Colonic mucosa (tissue), 4 donors: ENCODE results near the gene MMP20. TPM values are rescaled to one million over a fixed set of nuclear protein-coding genes. Genes with fewer than 3 reads are reported as not detected.

Experiments used
- DNase-seq: peaks from one replicate; pipeline ENCODE4 v3.0.0-alpha.2; 2020
- H3K27ac ChIP-seq: fragments of 200-600 bp; one replicate; pipeline ENCODE4 v1.8.0; 2021
- H3K27me3 ChIP-seq: fragments of 200-600 bp; one replicate; pipeline ENCODE4 v1.8.0; 2021
- H3K36me3 ChIP-seq: fragments of 200-600 bp; one replicate; pipeline ENCODE4 v1.8.0; 2021
- H3K4me1 ChIP-seq: fragments of 200-600 bp; one replicate; pipeline ENCODE4 v1.8.0; 2021; ENCODE audit warnings: mild to moderate bottlenecking
- H3K4me3 ChIP-seq: fragments of 200-600 bp; one replicate; pipeline ENCODE4 v1.8.0; 2021
- H3K9ac ChIP-seq, 2 donors: one replicate each; pipeline ENCODE4 v1.7.0; 2013; ENCODE audit warnings: control low read depth in 2 of 2, low read depth in 2 of 2, low read length in 2 of 2
- H3K9me3 ChIP-seq: fragments of 200-600 bp; one replicate; pipeline ENCODE4 v1.8.0; 2021
- intact Hi-C: fragments of 100-400 bp; cut with DNase I; formaldehyde crosslinking; loops from one replicate; pipeline ENCODE4 v1.14.1; 2022
- total RNA-seq, 2 donors: library from RNA; stranded (reverse); fragmentation: NEBNext Ultra II Directional in 1 of 2; extraction: Animal tissue kit (Norgen Biotek cat#: 25700) in 1 of 2; gene quantifications; one replicate each; pipeline ENCODE4 v1.2.1, GENCODE V29; 2021
- TF ChIP-seq, protein P1 (sequence below): fragments of 200-600 bp; IDR thresholded peaks from one replicate; pipeline ENCODE4 v1.8.0; 2022; ENCODE audit warnings: antibody characterized with exemption, mild to moderate bottlenecking
- donor health status: healthy.
- donor health status: DM: no; HTN: no; CAD: no.
- donor health status: DM: no; HTN: no; CAD: no.

Gene MMP20
- total RNA-seq, 2 donors from 2014 or later: not detected

DNA sequence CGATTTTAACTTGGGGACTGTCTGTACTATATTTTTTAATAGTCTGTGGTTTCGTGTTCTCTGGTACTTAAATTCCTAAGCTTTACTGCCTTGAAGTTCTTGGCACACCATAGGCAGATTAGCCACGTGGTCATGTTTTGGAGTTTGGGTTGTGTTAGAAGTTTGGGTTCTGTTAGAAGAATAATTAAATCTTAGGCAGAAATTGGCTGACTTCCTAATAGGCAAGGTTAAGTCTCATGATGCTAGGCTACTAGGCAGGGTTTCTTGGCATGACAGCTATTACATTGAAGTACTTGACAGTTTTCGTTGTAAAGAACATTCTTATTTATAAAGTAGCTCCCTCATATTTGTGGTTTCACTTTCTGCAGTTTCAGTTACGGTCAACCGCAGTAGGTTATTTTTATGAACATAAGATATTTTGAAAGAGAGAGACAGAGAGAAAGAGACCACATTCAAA lies 64.5 kb downstream of the MMP20 start:
- no peaks in the 10 kb centered on the region for H3K27me3 ChIP-seq
- DNase-seq: no peak
- H3K4me3 ChIP-seq: no peak overlapping the region
- H3K4me1 ChIP-seq: peaks cover 6% of the 10 kb centered on the region
- TF ChIP-seq, protein P1, sequence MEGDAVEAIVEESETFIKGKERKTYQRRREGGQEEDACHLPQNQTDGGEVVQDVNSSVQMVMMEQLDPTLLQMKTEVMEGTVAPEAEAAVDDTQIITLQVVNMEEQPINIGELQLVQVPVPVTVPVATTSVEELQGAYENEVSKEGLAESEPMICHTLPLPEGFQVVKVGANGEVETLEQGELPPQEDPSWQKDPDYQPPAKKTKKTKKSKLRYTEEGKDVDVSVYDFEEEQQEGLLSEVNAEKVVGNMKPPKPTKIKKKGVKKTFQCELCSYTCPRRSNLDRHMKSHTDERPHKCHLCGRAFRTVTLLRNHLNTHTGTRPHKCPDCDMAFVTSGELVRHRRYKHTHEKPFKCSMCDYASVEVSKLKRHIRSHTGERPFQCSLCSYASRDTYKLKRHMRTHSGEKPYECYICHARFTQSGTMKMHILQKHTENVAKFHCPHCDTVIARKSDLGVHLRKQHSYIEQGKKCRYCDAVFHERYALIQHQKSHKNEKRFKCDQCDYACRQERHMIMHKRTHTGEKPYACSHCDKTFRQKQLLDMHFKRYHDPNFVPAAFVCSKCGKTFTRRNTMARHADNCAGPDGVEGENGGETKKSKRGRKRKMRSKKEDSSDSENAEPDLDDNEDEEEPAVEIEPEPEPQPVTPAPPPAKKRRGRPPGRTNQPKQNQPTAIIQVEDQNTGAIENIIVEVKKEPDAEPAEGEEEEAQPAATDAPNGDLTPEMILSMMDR: no peak
- intact Hi-C loops: no loop called here
- no peak overlapping the region for H3K9ac ChIP-seq
- H3K36me3 ChIP-seq: no peaks in the 10 kb centered on the region
- H3K27ac ChIP-seq: peak overlapping the region; percentile 4
- no peaks in the 10 kb centered on the region for H3K9me3 ChIP-seq

DNA sequence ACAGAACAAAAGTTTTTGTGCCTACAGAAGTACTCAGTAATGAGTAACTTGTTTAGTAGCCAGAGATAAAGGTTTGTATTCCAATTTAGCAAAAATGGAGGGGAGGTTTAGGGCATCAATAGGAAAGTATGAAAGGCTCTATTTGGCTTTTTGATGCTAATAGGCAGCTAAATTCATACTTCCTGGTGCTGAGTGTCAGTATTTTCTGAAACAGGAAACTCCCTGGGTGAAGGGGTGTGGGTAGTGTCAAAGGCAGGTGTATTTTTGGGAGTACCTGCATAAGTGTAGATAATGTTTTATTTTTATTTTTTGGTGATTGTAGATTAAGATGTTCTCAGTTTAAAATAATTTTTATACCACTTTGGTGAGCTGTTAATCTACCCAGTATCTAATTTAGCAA lies 65.3 kb downstream of the MMP20 start:
- TF ChIP-seq, protein P1: no peak
- no peaks in the 10 kb centered on the region for H3K36me3 ChIP-seq
- DNase-seq: no peak
- H3K27ac ChIP-seq: no peak overlapping the region
- H3K27me3 ChIP-seq: no peaks in the 10 kb centered on the region
- no peak overlapping the region for H3K9ac ChIP-seq
- H3K9me3 ChIP-seq: no peaks in the 10 kb centered on the region
- peaks cover 6% of the 10 kb centered on the region for H3K4me1 ChIP-seq
- H3K4me3 ChIP-seq: no peak overlapping the region
- intact Hi-C loops: no loop called here

DNA sequence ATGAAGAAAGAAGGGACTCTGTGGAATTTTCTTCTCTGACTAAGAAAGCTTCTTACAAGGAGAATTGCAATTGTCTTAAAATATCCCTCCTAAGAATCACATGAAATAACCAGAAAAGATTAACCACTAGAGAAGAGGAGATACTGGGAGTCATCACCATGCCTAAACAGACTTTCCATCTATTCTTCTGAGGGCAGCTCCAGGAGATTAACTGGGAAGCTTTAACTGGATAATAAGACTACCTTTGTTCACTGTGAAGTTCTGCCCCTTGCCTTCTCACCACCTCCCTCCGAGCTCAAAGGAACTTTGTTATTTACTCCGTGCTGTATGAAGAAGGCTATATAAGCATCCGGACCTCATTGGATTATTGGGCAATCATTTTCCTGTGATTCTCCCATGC lies 70.0 kb downstream of the MMP20 start:
- intact Hi-C loops: no loop called here
- H3K27ac ChIP-seq: no peak overlapping the region
- TF ChIP-seq, protein P1: no peak
- DNase-seq: no peak
- no peaks in the 10 kb centered on the region for H3K9me3 ChIP-seq
- H3K36me3 ChIP-seq: no peaks in the 10 kb centered on the region
- H3K9ac ChIP-seq: no peak overlapping the region
- peaks cover 6% of the 10 kb centered on the region for H3K4me1 ChIP-seq
- no peaks in the 10 kb centered on the region for H3K27me3 ChIP-seq
- H3K4me3 ChIP-seq: no peak overlapping the region

DNA sequence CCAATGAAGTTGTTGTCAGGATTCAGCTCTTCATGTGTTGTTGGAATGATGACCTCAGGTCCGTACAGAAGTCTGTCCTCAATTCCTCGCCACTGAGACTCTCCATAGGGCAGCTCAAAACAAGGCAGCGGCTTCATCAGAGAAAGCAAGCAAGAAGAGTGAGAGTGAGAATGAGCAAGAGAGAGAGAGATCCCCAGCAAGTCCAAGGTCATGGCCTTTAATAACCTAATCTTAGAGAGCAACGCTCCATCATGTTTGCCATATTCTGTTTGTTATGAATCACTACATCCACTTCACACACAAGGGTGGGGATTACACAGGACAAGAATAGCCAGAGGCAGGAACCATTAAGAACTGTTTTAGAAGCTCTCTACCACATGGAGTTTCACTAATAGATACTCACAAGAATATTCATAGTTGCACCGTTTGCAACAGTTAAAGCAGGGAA lies 71.3 kb downstream of the MMP20 start:
- no peaks in the 10 kb centered on the region for H3K36me3 ChIP-seq
- H3K9ac ChIP-seq: no peak overlapping the region
- H3K9me3 ChIP-seq: no peaks in the 10 kb centered on the region
- intact Hi-C loops: no loop called here
- H3K27ac ChIP-seq: no peak overlapping the region
- no peak for DNase-seq
- TF ChIP-seq, protein P1: no peak
- no peak overlapping the region for H3K4me3 ChIP-seq
- H3K4me1 ChIP-seq: no peaks in the 10 kb centered on the region
- no peaks in the 10 kb centered on the region for H3K27me3 ChIP-seq

DNA sequence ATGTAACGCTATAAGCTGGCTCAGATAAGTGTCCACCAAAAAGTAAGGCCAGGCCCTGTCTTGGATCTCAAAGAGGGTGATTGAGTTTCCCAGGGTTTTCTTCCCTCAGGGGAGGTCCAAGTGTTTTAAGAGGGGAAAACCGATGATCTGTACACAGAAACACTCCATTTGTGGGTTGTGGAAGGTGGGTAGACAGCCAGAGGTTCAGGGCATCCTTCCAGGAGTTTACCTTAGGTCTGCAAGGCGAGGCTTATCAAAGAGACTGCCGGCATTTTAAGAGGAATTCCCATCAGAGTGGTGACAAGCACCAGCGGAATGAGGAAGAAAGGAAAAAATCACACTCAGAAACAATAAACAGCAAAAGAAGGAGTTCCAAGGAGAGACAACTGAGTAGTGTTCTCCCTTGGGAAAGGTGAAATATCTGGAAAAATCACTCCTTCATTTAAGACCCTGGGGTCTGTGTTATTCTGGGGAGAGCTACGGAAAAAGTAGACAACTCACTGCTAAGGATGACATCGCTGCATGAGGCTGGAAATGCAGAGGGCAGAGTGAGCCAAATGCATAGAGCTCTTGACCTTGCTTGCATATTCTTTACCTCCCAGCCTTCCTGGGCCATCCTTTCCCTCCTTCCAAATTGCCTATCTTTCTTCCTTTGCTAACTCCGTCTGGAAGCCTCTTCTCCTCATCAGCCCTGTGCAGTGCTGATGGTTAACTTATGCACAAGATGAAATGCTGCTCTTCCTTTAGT lies 72.5 kb downstream of the MMP20 start:
- peak; percentile 50 for DNase-seq
- TF ChIP-seq, protein P1: no peak
- H3K36me3 ChIP-seq: no peaks in the 10 kb centered on the region
- intact Hi-C loops: no loop called here
- H3K9me3 ChIP-seq: no peaks in the 10 kb centered on the region
- no peak overlapping the region for H3K4me3 ChIP-seq
- H3K9ac ChIP-seq: no peak overlapping the region
- no peaks in the 10 kb centered on the region for H3K27me3 ChIP-seq
- no peaks in the 10 kb centered on the region for H3K4me1 ChIP-seq
- no peak overlapping the region for H3K27ac ChIP-seq
